ENCODE results near the gene FER.
"Not testable (repeated sequence)": the region's sequence is repeated elsewhere in the genome, so short reads cannot be mapped to it uniquely, and the experiment has no call there.

The FER gene

DNA sequence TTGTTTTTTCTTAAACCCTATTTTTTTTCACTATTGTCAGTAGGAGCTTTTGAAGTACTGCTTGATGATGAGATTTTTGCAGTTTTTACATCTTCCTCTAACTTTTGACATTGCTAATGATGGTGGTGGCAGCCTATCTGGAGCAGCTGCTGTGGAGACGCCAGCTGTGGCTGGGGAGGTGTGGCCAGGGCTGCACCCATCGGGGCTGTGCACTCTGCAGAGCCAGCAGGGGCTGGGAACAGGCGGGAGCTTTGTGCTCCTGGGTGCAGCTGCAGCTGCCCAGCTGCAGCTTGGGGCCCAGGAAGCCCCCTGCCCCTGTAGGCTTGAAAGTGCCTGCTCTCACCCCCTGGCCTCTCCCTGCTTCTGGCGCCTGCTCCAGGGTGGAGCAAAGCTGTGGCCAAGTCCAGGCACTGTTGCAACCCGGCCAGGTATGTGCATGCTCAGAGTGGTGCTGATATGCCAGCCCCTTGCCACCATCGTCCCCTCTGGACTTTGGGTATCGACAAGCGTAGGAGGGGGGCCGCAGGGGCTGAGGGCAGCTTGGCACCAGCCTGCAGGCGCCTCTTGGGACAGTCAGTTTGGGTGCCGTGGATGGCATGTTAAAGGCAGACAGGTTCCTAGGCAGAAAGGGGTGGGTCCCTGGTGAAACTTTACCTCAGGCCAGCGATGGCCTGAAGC lies 39.2 kb downstream of the FER start:
- Histone ChIP-seq H3K27ac (no peak overlapping the region), H3K4me3 (no peak overlapping the region), H3K9me3 (replicated peaks in 1 of 11) (peaks cover 40 to 52% (median 50%) of the 10 kb centered on the region in 11 experiments), H4K20me1 (0 out of 22 replicates have a peak, but pooled peaks cover 0 to 5% (median 0%) of the 10 kb centered on the region in 11 experiments), H3K4me1 (no peaks in the 10 kb centered on the region), H3K36me3 (peaks cover 19 to 57% (median 43%) of the 10 kb centered on the region in 11 experiments), H3K9ac (no peak overlapping the region), H3K4me2 (no peak overlapping the region), H3K27me3 (no peaks in the 10 kb centered on the region)
- no peak for TF ChIP-seq Cebpa-rat (IDR thresholded peaks at IDR 0.05)

DNA sequence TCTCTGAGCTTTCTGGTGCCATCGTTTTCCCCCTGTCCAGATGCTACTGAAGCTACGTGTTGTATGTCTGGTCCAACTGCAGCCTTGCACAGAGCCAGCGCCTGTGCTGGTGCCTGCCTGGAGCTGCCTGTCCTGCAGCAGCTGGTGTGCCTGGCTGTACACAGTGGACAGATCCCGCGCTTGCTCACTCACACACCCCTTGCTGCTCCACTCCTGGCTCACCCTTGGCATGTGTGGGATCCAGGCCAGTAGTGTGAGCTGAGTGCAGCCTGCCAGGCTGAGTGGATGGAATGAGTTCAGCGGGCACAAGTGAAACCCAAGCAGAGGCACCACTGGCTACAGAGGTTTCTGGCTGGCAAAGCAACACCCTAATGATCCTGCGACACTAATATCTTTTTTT lies 40.4 kb downstream of the FER start:
- H3K4me2 ChIP-seq: no peak overlapping the region
- H3K27ac ChIP-seq: no peak overlapping the region
- H3K9ac ChIP-seq: no peak overlapping the region
- peaks cover 19 to 54% (median 43%) of the 10 kb centered on the region in 11 experiments for H3K36me3 ChIP-seq
- no peaks in the 10 kb centered on the region; a peak in 1 of 20 replicates for H3K4me1 ChIP-seq
- no peak for TF ChIP-seq Cebpa-rat (IDR thresholded peaks at IDR 0.05)
- H3K4me3 ChIP-seq: no peak overlapping the region
- peaks cover 40 to 54% (median 51%) of the 10 kb centered on the region in 11 experiments for H3K9me3 ChIP-seq (replicated peaks in 1 of 11)
- H4K20me1 ChIP-seq: 0 out of 22 replicates have a peak, but pooled peaks cover 0 to 5% (median 0%) of the 10 kb centered on the region in 11 experiments
- H3K27me3 ChIP-seq: no peaks in the 10 kb centered on the region

DNA sequence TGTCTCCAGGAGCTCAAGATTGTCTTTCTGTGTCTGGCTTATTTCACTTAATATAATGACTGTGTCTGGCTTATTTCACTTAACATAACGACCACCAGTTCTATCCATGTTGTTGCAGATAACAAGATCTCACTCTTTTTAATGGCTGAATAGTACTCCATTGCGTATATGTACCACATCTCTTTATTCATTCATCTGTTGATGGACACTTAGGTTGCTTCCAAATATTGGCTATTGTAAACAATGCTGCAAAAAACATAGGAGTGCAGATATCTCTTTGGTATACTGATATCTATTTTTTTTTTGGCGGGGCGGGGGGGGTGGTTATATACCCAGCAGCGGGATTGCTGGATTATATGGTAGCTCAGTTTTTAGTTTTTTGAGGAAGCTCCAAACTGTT lies 45.5 kb downstream of the FER start:
- H4K20me1 ChIP-seq: no peaks in the 10 kb centered on the region

DNA sequence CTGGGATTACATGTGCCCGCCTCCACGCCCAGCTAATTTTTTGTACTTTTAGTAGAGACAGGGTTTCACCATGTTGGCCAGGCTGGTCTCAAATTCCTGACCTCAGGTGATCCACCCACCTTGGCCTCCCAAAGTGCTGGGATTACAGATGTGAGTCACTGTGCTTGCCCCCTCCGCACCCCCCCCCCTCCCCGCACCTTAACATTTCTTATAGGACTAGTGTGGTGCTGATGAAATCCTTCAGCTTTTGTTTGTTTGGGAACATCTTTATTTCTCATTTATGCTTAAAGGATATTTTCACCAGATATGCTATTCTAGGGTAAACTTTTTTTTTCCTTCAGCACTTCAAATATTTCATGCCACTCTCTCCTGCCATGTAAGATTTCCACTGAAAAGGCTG lies 46.7 kb downstream of the FER start:
- H3K9me3 ChIP-seq (replicated peaks in 1 of 11): peaks cover 0 to 15% (median 10%) of the 10 kb centered on the region in 11 experiments; a peak in 13 of 22 replicates
- not testable (repeated sequence) for H3K4me3 ChIP-seq, H3K27ac ChIP-seq, H3K27me3 ChIP-seq, H4K20me1 ChIP-seq, H3K9ac ChIP-seq, H3K4me2 ChIP-seq
- H3K36me3 ChIP-seq: peaks cover 0 to 47% (median 5%) of the 10 kb centered on the region in 11 experiments; a peak in 8 of 22 replicates
- peaks cover 0 to 26% (median 0%) of the 10 kb centered on the region in 10 experiments; a peak in 6 of 20 replicates for H3K4me1 ChIP-seq

More for the DNA sequence above, 45.5 kb downstream of the FER start:
- H3K4me2 ChIP-seq: no peak overlapping the region
- H3K4me1 ChIP-seq: peaks cover 0 to 24% (median 0%) of the 10 kb centered on the region in 10 experiments; a peak in 6 of 20 replicates
- TF ChIP-seq Cebpa-rat (IDR thresholded peaks at IDR 0.05): no peak
- peaks cover 1 to 18% (median 11%) of the 10 kb centered on the region in 11 experiments; a peak in 18 of 22 replicates for H3K9me3 ChIP-seq (replicated peaks in 1 of 11)
- H3K36me3 ChIP-seq: peaks cover 0 to 40% (median 6%) of the 10 kb centered on the region in 11 experiments; a peak in 13 of 22 replicates
- H3K27me3 ChIP-seq: no peaks in the 10 kb centered on the region
- no peak overlapping the region for H3K4me3 ChIP-seq
- no peak overlapping the region for H3K27ac ChIP-seq
- no peak overlapping the region for H3K9ac ChIP-seq

DNA sequence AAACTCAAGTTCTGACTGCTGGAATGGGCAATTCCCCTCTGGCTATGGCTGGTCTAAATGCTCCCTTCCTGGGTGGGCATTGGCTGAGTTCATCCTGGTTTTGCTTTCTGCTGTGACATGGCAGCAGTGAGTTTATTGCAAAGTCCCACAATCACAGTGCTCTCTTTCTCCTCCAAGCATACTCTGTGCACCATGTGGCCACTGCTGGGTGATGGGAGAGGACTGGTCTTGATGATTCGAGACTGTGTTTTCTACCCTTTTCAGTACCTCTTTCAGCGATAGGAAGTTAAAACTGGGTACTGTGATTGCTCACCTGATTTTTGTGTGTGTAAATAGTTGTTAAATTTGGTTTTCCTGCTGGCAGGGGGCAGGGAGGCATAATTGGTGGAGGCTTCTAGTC lies 49.7 kb downstream of the FER start:
- TF ChIP-seq Cebpa-rat (IDR thresholded peaks at IDR 0.05): no peak

DNA sequence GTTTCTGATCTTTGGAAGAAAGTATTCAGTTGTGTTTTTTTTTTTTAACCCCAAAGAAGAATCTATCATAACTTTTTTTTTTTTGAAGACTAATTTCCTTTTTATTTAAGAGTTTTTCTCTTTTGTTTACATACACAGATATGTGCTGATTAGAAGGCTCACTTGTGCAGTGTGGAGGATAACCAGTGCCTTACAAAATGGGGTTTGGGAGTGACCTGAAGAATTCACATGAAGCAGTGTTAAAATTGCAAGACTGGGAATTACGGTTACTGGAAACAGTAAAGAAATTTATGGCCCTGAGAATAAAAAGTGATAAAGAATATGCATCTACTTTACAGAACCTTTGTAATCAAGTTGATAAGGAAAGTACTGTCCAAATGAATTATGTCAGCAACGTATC lies 50.3 kb downstream of the FER start:
- H3K36me3 ChIP-seq: peaks cover 3 to 74% (median 11%) of the 10 kb centered on the region in 11 experiments; a peak in 14 of 22 replicates
- H3K27me3 ChIP-seq: no peaks in the 10 kb centered on the region
- H3K9ac ChIP-seq: no peak overlapping the region
- H3K27ac ChIP-seq: no peak overlapping the region
- H3K4me2 ChIP-seq: 0 out of 22 replicates have a peak overlapping the region, but pooled peaks of 1 of the 11 experiments have one; percentile 18
- H3K9me3 ChIP-seq (replicated peaks in 1 of 11): peaks cover 9 to 30% (median 14%) of the 10 kb centered on the region in 11 experiments; a peak in 21 of 22 replicates
- H3K4me3 ChIP-seq: no peak overlapping the region
- peaks cover 0 to 40% (median 3%) of the 10 kb centered on the region in 10 experiments; a peak in 9 of 20 replicates for H3K4me1 ChIP-seq
- TF ChIP-seq Cebpa-rat (IDR thresholded peaks at IDR 0.05): no peak
- no peaks in the 10 kb centered on the region for H4K20me1 ChIP-seq

More for the DNA sequence above, 49.7 kb downstream of the FER start:
- Histone ChIP-seq H3K27me3 (no peaks in the 10 kb centered on the region), H3K4me3 (no peak overlapping the region), H3K4me2 (0 out of 22 replicates have a peak overlapping the region, but pooled peaks of 3 of the 11 experiments have one; percentile 6 to 51 (median 18)), H3K4me1 (peaks cover 0 to 40% (median 3%) of the 10 kb centered on the region in 10 experiments; a peak in 9 of 20 replicates), H3K27ac (no peak overlapping the region), H4K20me1 (no peaks in the 10 kb centered on the region), H3K36me3 (peaks cover under 1 to 69% (median 9%) of the 10 kb centered on the region in 11 experiments; a peak in 13 of 22 replicates), H3K9ac (no peak overlapping the region), H3K9me3 (replicated peaks in 1 of 11) (peaks cover 3 to 25% (median 11%) of the 10 kb centered on the region in 11 experiments; a peak in 20 of 22 replicates)

DNA sequence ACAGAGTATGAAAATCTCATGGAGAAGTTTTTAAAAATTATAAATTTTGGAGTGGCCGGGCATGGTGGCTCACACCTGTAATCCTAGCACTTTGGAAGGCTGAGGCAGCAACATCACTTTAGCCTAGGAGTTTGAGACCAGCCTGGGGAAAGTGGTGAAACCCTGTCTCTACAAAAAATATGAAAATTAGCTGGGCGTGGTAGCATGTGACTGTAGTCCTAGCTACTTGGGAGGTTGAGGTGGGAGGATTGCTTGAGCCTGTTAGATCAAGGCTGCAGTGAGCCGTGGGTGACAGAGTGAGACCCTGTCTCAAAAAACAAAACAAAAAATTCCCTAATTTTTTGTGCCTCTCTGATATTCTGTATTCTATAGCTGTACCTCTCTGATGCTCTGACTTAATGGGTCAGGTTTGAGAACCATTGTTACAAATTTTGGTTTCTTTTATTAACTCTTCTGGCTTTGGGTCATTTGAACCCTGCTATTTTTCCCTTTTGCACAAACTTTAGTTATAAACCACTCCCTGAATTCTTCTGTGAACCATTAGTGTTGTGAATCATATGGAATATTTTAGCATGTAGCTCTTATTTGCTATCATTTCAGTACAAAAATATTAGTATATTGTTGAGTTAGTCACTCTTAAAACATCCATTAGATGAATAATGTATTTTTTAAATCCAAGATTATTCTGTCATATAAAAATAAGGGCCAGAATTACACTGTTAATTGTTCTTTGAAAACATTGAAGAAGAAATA lies 51.0 kb downstream of the FER start:
- no peak overlapping the region for H3K27ac ChIP-seq
- peaks cover 3 to 77% (median 15%) of the 10 kb centered on the region in 11 experiments; a peak in 16 of 22 replicates for H3K36me3 ChIP-seq
- peaks cover 0 to 40% (median 3%) of the 10 kb centered on the region in 10 experiments; a peak in 9 of 20 replicates for H3K4me1 ChIP-seq
- H4K20me1 ChIP-seq: no peaks in the 10 kb centered on the region
- no peak for TF ChIP-seq Cebpa-rat (IDR thresholded peaks at IDR 0.05)
- no peaks in the 10 kb centered on the region for H3K27me3 ChIP-seq
- no peak overlapping the region for H3K9ac ChIP-seq
- H3K9me3 ChIP-seq (replicated peaks in 1 of 11): peaks cover 15 to 33% (median 21%) of the 10 kb centered on the region in 11 experiments
- H3K4me3 ChIP-seq: no peak overlapping the region
- peak overlapping the region in 1 of 11 experiments; percentile 8; a peak in 1 of 22 replicates for H3K4me2 ChIP-seq

DNA sequence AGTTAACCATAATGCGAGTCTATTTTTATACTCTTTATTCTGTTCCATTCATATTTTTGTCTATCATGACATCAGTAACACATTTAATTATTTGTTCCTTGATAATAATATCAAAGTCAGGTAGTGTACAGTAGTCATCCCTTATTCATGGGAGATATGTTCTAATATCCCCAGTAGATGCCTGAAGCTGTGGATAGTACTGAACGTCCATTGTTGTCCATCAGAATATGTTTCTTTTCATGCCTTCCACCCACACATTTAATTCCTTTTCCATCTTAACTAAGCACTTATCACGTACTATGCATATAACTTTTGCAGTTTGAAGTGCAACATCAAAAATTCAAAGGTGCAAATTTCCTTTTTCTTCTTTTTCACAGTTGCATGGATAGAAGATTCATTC lies 53.6 kb downstream of the FER start:
- H3K9ac ChIP-seq: 0 out of 22 replicates have a peak overlapping the region, but pooled peaks of 1 of the 11 experiments have one; percentile 11
- peaks cover 5 to 88% (median 19%) of the 10 kb centered on the region in 11 experiments; a peak in 17 of 22 replicates for H3K36me3 ChIP-seq
- TF ChIP-seq Cebpa-rat (IDR thresholded peaks at IDR 0.05): no peak
- peaks cover 0 to 37% (median 3%) of the 10 kb centered on the region in 10 experiments; a peak in 9 of 20 replicates for H3K4me1 ChIP-seq
- peak overlapping the region in 6 of 11 experiments; percentile 6 to 59 (median 40); a peak in 9 of 22 replicates for H3K4me2 ChIP-seq
- peak overlapping the region in 3 of 11 experiments; percentile 33 to 50 (median 41); a peak in 5 of 22 replicates for H3K27ac ChIP-seq
- no peak overlapping the region for H3K4me3 ChIP-seq
- H3K9me3 ChIP-seq (replicated peaks in 1 of 11): peaks cover 32 to 51% (median 41%) of the 10 kb centered on the region in 11 experiments
- H3K27me3 ChIP-seq: no peaks in the 10 kb centered on the region
- no peaks in the 10 kb centered on the region for H4K20me1 ChIP-seq

Measured in BLaER1 treated with 17β-estradiol and CSF1 and Interleukin-3, amounts not matched to agents 10 nM and 100 nM (cell line).